Hepatocyte (in vitro differentiated cells): ENCODE results near the gene CLTCL1.

ENCODE experiments used
- EZH2 ChIP-seq: fragments of 200-600 bp; sonication (generic); IDR thresholded peaks from 2 replicates; pipeline ENCODE4 v1.6.1; 2016; ENCODE audit warnings: antibody characterized with exemption, mild to moderate bottlenecking, borderline replicate concordance
- TF ChIP-seq, protein P1 (sequence below): fragments of 200-600 bp; sonication (generic); IDR thresholded peaks from 2 replicates; pipeline ENCODE4 v1.5.1; 2016; ENCODE audit warnings: antibody characterized with exemption, mild to moderate bottlenecking; ENCODE audit not compliant: poor library complexity

DNA sequence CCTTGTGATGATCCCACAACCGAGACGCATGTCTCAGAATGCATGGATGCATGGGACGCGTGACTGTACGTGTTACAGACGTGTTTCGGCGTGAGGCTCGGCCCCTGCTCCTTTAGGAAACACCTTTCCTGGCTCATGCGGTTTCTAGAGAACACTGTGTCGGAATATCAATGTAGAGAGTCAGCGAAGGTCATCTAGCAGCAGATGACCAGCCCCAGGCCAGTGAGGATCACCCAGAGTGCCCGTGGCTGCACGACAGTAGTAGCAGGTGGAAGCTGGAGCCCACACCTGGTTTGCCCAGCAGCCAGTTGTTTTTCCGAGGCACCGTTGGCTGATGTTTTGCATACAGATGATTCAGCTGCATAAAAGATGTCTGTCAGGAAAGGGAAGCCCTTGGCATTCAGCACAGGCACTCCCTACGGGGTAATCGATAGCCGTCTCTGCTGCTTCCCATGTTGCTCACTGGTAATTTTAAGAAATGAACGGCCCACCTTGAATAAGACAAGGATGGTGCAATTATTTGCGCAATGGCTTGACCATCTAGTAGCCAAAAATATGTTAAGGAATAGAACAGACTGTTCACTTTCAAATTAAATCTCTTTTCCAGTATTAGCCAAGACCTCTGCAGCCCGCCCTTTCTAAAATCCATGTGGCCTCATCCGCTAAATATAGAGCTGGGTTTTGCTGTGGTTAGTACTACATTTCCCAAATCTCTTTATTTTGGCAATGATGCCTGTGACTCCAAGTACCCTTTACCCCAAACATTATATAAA lies 1.1 kb upstream of the CLTCL1 start:
- TF ChIP-seq, protein P1, sequence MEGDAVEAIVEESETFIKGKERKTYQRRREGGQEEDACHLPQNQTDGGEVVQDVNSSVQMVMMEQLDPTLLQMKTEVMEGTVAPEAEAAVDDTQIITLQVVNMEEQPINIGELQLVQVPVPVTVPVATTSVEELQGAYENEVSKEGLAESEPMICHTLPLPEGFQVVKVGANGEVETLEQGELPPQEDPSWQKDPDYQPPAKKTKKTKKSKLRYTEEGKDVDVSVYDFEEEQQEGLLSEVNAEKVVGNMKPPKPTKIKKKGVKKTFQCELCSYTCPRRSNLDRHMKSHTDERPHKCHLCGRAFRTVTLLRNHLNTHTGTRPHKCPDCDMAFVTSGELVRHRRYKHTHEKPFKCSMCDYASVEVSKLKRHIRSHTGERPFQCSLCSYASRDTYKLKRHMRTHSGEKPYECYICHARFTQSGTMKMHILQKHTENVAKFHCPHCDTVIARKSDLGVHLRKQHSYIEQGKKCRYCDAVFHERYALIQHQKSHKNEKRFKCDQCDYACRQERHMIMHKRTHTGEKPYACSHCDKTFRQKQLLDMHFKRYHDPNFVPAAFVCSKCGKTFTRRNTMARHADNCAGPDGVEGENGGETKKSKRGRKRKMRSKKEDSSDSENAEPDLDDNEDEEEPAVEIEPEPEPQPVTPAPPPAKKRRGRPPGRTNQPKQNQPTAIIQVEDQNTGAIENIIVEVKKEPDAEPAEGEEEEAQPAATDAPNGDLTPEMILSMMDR: no peak
- TF ChIP-seq EZH2: no peak
